GM12878 (cell line): Measurements from ENCODE around the gene CDH1. TPM values are rescaled to one million over a fixed set of nuclear protein-coding genes. Genes with fewer than 3 reads are reported as not detected.

Experiments
- ATAC-seq: fragments of 200-7000 bp; cut with Tn5 transposase; 3 replicates; pipeline ENCODE4 v1.9.1; 2020; ENCODE audit warnings: mild to moderate bottlenecking, moderate library complexity
- BruUV-seq: library from RNA; stranded (reverse); fragments of 400-500 nt; replicated peaks from 2 replicates; lab custom pipeline; 2021; lab: Mats Ljungman, UMichigan
- CTCF ChIA-PET: fragments of 300-600 bp; sonication (Branson Sonifier 250); formaldehyde crosslinking; extraction: SDS; loops from one replicate; lab custom pipeline; 2021; ENCODE audit warnings: inconsistent platforms; lab: Yijun Ruan, JAX
- POLR2A ChIA-PET: fragments of 350-600 bp; formaldehyde crosslinking; extraction: SDS; loops from one replicate; lab custom pipeline; 2021; ENCODE audit warnings: inconsistent platforms; lab: Charles Lee
- RAD21 ChIA-PET: fragments of 300-600 bp; sonication (Branson Sonifier 250); formaldehyde crosslinking; loops from one replicate; lab custom pipeline; 2023; ENCODE audit warnings: antibody characterized with exemption; ENCODE audit not compliant: unreplicated experiment; lab: Charles Lee
- SMC1A ChIA-PET: fragments of 300-600 bp; sonication (Branson Sonifier 250); formaldehyde crosslinking; loops from one replicate; lab custom pipeline; 2023; ENCODE audit not compliant: unreplicated experiment, uncharacterized antibody; lab: Charles Lee
- DNase-seq: peaks from one replicate; pipeline ENCODE4 v3.0.0-alpha.2; 2011; ENCODE audit warnings: low read depth, low spot score
- FAIRE-seq: peaks from 3 replicates; lab custom pipeline; 2011; peaks lifted over from hg19 to GRCh38; lab: Jason Lieb, UNC
- H2AFZ ChIP-seq: 2 replicates; pipeline ENCODE4 v1.6.0; 2011; ENCODE audit warnings: low read depth, low read length, control low read depth; ENCODE audit not compliant: control insufficient read depth
- H3K27ac ChIP-seq: 2 replicates; pipeline ENCODE4 v1.5.1; 2011; ENCODE audit warnings: control low read depth; ENCODE audit not compliant: control insufficient read depth, insufficient read depth
- H3K27me3 ChIP-seq, 2 experiments: replicated peaks in 1 of 2; 2 replicates each; pipeline versions ENCODE4 v1.6.0 to v1.6.1; 2011; ENCODE audit warnings: low read length in 1 of 2; ENCODE audit not compliant: control insufficient read depth in 2 of 2, insufficient read depth in 2 of 2
- H3K36me3 ChIP-seq, 2 experiments: 2 replicates each; pipeline ENCODE4 v1.5.1; 2011; ENCODE audit warnings: low read length in 1 of 2; ENCODE audit not compliant: control insufficient read depth in 2 of 2, insufficient read depth in 2 of 2
- H3K4me1 ChIP-seq: 2 replicates; pipeline ENCODE4 v1.6.1; 2011; ENCODE audit warnings: mild to moderate bottlenecking, low read length, moderate library complexity, mixed read lengths; ENCODE audit not compliant: control insufficient read depth, insufficient read depth
- H3K4me2 ChIP-seq: 2 replicates; pipeline ENCODE4 v1.6.0; 2011; ENCODE audit warnings: control low read depth; ENCODE audit not compliant: control insufficient read depth, insufficient read depth
- H3K4me3 ChIP-seq: fragments of 200-600 bp; sonication (generic); 2 replicates; pipeline ENCODE4 v1.5.1; 2016
- H3K79me2 ChIP-seq: 2 replicates; pipeline ENCODE4 v1.6.0; 2011; ENCODE audit warnings: low read length; ENCODE audit not compliant: control insufficient read depth, insufficient read depth
- H3K9ac ChIP-seq: 2 replicates; pipeline ENCODE4 v1.8.0; 2011; ENCODE audit warnings: low read length, control low read depth, mixed read lengths; ENCODE audit not compliant: control insufficient read depth, insufficient read depth
- H3K9me3 ChIP-seq: replicated peaks from 3 replicates; pipeline ENCODE4 v1.5.1; 2011; ENCODE audit warnings: mild to moderate bottlenecking, low read length; ENCODE audit not compliant: control insufficient read depth, insufficient read depth
- H4K20me1 ChIP-seq: 2 replicates; pipeline ENCODE4 v1.6.0; 2011; ENCODE audit not compliant: control insufficient read depth, insufficient read depth
- BHLHE40 ChIP-seq, 2 experiments: fragments of 450-650 bp in 1 of 2; IDR thresholded peaks; 2 replicates each; pipeline ENCODE4 v1.6.1; 2011 to 2017; ENCODE audit warnings: low read depth in 2 of 2, borderline replicate concordance in 1 of 2, improper control_type of control experiment in 1 of 2, low read length in 1 of 2, mild to moderate bottlenecking in 1 of 2
- CBX3 ChIP-seq: fragments of 200-600 bp; sonication (generic); IDR thresholded peaks from 2 replicates; pipeline ENCODE4 v1.6.1; 2016; ENCODE audit warnings: low read depth, borderline replicate concordance
- CHD2 ChIP-seq: IDR thresholded peaks from 2 replicates; pipeline ENCODE4 v1.6.1; 2011; ENCODE audit warnings: low read depth, low read length, improper control_type of control experiment, borderline replicate concordance
- FOXM1 ChIP-seq: IDR thresholded peaks from 2 replicates; pipeline ENCODE4 v1.6.1; 2012; ENCODE audit warnings: low read depth, mild to moderate bottlenecking, inconsistent platforms, low read length, moderate library complexity
- NBN ChIP-seq: fragments of 450-650 bp; IDR thresholded peaks from 2 replicates; pipeline ENCODE4 v1.6.1; 2016
- PKNOX1 ChIP-seq: fragments of 450-650 bp; IDR thresholded peaks from 2 replicates; pipeline ENCODE4 v1.6.1; 2016; ENCODE audit warnings: mild to moderate bottlenecking
- SMARCA5 ChIP-seq: fragments of 450-650 bp; IDR thresholded peaks from 2 replicates; pipeline ENCODE4 v1.6.1; 2017; ENCODE audit warnings: mild to moderate bottlenecking
- TBL1XR1 ChIP-seq: IDR thresholded peaks from 2 replicates; pipeline ENCODE4 v1.6.1; 2012; ENCODE audit warnings: low read depth, low read length, improper control_type of control experiment
- WGBS: methylation state at CpG from one replicate; pipeline ENCODE4 v1.1.6; 2016; ENCODE audit warnings: low lambda C conversion rate; ENCODE audit not compliant: insufficient replicate concordance, insufficient coverage; ENCODE audit errors: missing lambda C conversion rate; 5-methylcytosine and 5-hydroxymethylcytosine counted together
- in situ Hi-C: fragments of 300-500 bp; cut with MboI; formaldehyde crosslinking; loops from 9 replicates; pipeline ENCODE4 v1.14.3; 2018; ENCODE audit warnings: mixed read lengths
- intact Hi-C: fragments of 100-400 bp; cut with micrococcal nuclease; formaldehyde crosslinking; loops from one replicate; pipeline ENCODE4 v1.14.2; 2022; ENCODE audit not compliant: unreplicated experiment
- polyA plus RNA-seq, 11 experiments: library from polyadenylated mRNA; depleted of rRNA in 4 of 11; unstranded in 6 of 11; stranded (reverse) in 5 of 11; fragments of >200 nt; fragmentation: Nextera tagmentation in 4 of 11; fragmentation: Illumina TruSeq in 1 of 11; extraction: Ambion mirVana in 4 of 11; extraction: Trizol in 1 of 11; gene quantifications; 1 replicate in 1 of 11; 2 replicates in 10 of 11; pipeline versions ENCODE4 v1.2.1 to v1.2.3, GENCODE V29; 2011 to 2016; ENCODE audit warnings: inconsistent platforms in 2 of 11, missing spikeins in 2 of 11, low read depth in 1 of 11
- total RNA-seq, 4 experiments: library from RNA; depleted of rRNA in 3 of 4; stranded (reverse); fragments of >200 nt in 3 of 4; fragmentation: Illumina TruSeq in 1 of 4; extraction: Trizol in 1 of 4; gene quantifications; 2 replicates each; pipeline versions ENCODE4 v1.2.1 to v1.2.3, GENCODE V29; 2013 to 2021

Gene CDH1
- total and polyA plus RNA-seq, 10 of the 15 experiments (the other 5 are each of a cell fraction or from before 2014, with no cell fraction given): 2.2 to 30.6 (median 17.7) TPM

GRCh38 chr16:68774982-68775634, 38.0 kb downstream of the CDH1 start:
- 78% methylated on average over 7 of the region's 7 CpGs for WGBS
- SMC1A ChIA-PET: interaction anchor here (0.7 to 4.3 kb wide), 7 partner anchors 8 to 40 kb away, joined by 3 to 33 read pairs (median 5); no protein-coding TSS in a partner anchor
- no peak for ATAC-seq
- no peak overlapping the region for H3K4me3 ChIP-seq
- no peaks in the 10 kb centered on the region for H4K20me1 ChIP-seq
- in situ Hi-C loops: loop anchor here (25.0 kb wide), 1 partner anchor 1637 kb away; no protein-coding TSS in a partner anchor
- CTCF ChIA-PET: interaction anchor here (0.6 to 4.1 kb wide), 3 partner anchors 17 to 89 kb away, joined by 3 to 27 read pairs (median 4); no protein-coding TSS in a partner anchor
- H3K36me3 ChIP-seq: no peaks in the 10 kb centered on the region
- H3K27me3 ChIP-seq: no peaks in the 10 kb centered on the region
- H3K4me2 ChIP-seq: no peak overlapping the region
- FAIRE-seq: no peak
- peaks cover 32% of the 10 kb centered on the region for H3K4me1 ChIP-seq
- RAD21 ChIA-PET: interaction anchor here (3.0 kb wide), 1 partner anchor 18 kb away, joined by 18 read pairs; no protein-coding TSS in a partner anchor
- TF ChIP-seq PKNOX1: no peak
- TF ChIP-seq NBN: no peak
- TF ChIP-seq CBX3: no peak
- TF ChIP-seq SMARCA5: no peak
- TF ChIP-seq TBL1XR1: no peak
- TF ChIP-seq BHLHE40 (IDR thresholded peaks at IDR 0.05; ENCODE audit: borderline replicate concordance in 1 of 2, low read depth in 2 of 2, low read length in 1 of 2): no peak
- no peak for TF ChIP-seq FOXM1
- TF ChIP-seq CHD2: no peak
- no peak overlapping the region for H3K9ac ChIP-seq
- DNase-seq: no peak
- H3K27ac ChIP-seq: no peak overlapping the region; the same call in 1 of the 2 replicates
- intact Hi-C loops: no loop called here
- no peaks in the 10 kb centered on the region for H3K79me2 ChIP-seq
- no peak overlapping the region for H2AFZ ChIP-seq
- BruUV-seq: no TSS peak
- H3K9me3 ChIP-seq: no peaks in the 10 kb centered on the region; the same call in 2 of the 3 replicates
- POLR2A ChIA-PET: interaction anchor here (2.0 kb wide), 1 partner anchor 12 kb away, joined by 6 read pairs; no protein-coding TSS in a partner anchor
